ENCODE measurements around the gene SCARF1.

Gene SCARF1

DNA sequence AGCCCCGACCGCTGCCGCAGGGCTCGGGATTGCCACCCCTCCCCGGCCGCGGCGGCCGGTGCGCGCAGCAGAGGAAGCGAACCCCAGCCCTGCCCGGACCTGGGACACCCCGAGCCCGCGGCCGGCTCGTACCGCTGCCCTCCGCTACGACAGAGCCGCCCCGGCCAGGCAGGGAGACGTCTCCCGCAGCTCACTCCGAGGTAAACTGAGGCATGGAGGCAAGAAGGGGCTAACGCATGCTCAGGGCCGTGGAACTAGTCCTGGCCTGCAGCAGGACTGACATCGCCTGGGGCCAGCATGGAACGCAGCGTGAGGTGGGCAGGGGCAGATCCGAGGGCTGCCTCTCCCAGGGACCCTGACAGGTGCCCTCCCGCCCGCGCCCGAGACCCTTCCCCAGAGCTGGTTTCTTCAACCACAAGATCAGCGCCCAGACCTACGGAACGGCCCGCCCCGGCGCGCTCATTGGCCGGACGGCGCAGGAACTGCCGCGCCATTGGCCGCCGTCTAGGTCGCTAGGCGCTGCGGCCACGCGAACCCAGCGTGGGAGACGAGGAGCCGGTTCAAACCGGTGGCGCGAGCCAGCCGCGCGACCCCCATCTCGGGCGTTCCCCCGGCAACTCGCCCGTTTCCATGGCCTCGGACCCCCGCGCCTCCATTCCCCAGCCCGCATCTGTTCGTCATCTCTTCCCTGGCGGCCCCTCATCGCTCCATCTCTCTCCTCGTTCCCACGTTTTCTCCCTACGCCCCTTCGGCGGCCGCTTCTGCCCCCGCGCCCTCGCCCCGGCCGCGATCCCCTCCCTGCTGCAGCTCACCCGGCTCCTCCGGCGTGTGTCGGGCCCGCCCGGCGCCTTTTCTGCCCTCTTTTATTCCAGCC, 17.3 kb downstream of the SCARF1 start, which contains the start of gene SLC43A2:
SLC43A2 (minus strand) TSS at position 853 of the 874 bp plus-strand sequence. CDS start 960 bp downstream, outside the sequence.
- no peak for DNase-seq

DNA sequence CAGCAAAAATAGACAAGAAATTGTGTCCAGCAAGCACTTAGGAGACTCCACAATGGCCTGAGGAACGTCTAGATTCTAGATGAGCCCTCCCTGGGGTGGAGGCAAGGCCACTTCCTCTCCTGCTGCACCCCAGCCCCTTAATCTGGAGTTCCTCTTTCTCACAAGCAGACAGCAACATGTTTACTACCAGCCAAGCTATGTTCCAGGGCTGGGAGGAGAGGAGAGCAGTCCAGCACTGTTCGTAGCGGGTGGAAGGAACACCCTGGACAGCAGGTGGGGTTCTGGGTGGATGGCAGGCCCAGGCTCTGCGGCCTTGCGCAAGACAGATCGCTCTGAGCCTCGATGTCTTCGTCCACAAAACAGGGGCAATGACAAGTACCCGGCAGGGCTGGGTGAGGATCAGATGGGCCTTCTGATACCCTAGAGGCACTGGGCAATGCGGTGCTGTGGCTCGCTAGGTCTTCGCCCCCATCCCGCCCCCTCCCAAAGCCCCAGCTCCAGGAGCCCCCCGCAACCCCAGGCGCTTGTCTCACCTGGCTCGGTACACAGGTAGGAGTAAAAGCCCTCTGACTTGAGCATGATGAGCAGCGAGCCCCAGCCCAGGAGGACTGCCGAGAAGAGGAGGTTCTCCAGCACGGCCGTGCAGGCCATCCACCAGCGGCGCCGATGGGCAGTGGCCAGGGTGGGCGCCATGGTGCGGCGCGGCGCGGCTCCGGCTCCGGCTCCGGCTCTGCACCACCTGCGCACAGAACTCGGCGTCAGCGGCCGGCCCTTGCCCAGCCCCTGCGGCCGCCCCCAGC, 18.1 kb downstream of the SCARF1 start:
- peak; percentile 62 for DNase-seq

DNA sequence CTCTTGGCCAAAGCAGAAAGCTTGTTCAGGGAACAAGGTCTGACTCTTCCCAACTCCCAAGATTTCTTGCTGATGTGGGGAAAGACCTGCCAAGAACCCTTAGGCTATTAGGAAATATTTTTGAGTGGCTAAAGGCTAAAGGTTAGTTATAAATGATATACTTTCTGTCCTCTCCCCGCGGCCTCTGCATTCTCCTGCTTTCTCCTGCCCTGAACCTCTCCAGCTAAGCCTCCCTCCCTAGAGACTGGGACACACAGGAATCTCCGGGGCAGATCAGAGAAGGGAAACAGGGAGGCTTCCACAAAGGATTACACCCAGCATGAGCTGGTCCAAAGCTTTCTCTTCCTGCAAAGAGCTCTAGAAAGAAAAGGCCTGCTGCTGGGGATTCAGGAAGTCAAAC, 19.2 kb downstream of the SCARF1 start:
- DNase-seq = no peak

DNA sequence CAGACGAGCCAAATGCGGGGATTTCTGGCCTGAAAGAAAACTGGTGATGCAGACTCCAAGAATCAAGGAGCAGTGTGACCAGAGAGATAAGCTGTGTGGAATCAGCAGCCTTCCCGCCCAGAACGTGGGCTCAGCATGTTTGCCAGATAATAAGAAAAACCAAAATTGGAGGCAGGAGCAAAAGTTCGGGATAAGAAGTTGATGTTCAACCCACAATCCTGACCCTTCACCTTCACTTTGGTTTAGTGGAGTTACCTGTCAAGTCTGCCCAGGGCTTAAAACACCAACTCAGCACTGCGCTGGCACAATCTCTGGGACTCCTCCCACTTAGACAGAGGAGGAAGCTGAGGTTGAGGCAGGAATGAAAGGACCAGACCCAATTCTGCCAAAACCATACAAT, 20.0 kb downstream of the SCARF1 start:
- no peak for DNase-seq

DNA sequence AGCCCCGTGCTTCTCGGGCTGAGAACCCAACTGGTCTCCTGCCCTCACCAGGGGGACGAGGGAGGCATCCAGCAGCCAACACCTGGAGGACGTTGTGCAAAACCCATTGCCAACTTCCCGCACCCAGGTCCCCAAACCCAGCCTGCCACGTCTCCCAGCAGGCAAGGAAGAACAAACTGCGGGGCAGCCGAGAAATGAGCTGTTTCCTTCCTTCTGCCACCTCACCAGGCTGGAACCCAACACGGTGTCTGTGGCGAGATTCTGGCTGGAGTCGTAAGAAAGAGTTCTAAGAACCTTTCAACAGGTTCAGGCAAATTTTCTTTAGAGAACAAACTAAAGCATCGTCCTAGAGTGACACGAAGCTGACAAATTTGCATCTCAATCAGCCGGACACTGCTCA, 20.5 kb downstream of the SCARF1 start:
- DNase-seq = no peak

DNA sequence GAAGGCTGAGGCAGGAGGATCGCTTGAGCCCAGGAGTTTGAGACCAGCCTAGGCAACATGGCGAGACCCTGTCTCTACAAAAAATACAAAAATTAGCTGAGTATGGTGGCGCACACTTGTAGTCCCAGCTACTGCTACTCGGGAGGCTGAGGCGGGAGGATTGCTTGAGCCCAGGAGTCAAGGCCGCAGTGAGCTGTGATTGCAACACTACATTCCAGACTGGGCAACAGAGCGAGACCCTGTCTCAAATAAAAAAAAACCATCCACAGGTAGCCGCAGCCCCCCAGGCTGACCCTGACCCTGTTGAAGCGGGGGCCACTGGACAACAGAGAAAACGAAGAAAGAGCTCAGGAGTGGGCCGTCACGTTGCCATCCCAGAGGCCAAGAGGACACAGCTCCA, 20.9 kb downstream of the SCARF1 start:
- no peak for DNase-seq

DNA sequence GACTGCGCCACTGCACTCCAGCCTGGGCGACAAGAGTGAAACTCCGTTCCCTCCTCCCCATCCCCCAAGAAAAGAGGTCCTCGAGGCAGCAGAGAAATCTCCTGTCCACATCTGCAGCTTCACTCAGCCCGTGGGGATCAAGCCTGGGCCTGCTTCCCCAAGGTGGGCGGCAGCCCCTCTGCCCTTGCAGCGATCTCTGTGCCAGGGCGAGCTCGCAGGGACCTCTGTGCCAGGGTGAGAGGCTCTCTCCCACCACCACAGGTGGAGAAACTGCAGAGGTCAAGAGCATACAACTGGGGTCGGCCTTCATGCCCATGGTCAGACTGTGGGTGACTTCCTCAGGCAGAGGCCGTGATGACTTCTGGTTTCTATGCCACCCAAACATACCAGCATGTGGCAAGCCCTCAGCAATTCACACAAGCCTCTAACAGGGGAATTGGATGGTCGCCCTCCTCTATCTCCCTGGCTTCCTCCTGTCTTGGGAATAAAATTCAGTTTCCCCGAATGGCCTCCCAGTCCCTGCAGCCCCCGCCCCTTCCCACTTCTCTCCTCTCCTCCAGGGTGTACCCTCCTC, 22.4 kb downstream of the SCARF1 start:
- no peak for DNase-seq

DNA sequence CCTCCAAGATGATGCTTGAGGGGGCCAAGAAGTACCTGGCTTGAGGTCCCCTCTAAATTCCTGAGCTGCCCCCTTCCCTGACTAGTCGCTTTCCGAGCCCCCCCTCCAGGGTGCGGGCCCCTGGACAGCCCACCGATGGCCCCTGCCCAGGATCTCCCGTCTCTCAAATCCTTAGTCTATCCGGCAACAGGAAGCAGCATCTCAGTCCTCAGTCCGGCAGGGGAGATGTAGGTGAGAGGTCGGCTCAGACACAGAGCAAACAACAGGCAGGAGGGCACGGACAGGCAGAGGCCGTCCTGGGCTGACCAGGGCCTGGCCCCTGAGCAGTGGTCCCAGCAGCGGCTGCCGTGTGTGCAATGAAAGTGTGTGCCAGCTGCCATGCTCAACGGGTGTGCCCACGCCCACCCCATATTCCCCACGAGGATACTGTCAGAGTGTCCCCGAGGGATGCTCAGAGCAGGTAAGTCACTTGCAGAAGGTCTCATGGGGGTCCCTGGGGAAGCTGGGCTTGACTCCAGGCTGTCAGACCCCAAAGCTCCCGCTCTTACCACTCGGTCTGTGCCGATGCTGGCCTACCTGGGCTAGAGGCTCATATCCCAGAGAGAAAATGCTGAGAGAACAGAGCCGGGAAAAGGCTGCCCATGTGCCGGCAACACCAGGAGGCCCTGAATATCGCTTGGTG, 24.1 kb downstream of the SCARF1 start:
- DNase-seq = no peak

DNA sequence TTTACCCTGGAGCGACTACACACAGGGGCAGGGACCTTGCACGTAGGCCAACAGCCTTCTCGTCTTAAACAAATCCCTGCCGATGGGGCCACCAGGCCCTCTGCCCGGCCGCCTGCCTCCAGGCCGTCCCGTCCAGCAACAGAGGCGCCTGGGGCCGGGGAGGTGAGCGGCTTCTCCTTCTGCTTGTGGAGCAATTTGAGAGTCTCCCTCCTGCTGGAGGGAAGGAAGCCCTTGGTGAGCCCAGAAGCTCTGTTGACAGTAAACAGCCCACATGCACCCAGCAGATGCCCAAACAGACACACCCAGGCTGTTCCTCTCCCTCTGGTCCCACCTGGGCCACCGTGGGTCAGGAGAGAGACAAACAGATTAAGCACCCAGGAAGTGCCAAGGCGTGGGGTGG, 25.0 kb downstream of the SCARF1 start:
- DNase-seq = no peak

DNA sequence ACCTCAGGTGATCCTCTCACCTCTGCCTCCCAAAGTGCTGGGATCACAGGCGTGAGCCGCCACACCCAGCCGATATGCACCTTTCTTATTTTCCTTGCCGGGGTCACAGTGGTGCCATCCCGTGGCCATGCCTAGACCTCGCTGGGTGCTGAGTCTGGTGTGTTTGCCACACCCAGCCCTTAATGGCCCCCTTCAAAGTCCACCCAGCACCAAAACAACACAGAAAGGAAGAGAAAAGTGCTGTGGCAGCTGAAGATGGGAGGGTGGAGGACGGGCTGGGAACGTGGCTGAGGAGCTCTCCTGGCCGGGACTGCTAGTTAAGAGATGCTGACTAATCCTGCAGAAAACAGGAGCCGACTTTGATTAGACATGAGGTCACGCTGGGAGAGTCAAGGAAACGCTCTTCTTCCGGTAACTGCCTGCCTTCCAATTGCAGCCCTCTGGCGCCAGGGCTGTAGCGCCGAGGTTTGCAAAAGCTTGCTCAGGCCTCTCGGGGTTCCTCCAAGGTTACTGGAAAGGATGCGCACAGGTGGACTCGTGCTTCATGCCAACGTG, 27.8 kb downstream of the SCARF1 start:
- no peak for DNase-seq

DNA sequence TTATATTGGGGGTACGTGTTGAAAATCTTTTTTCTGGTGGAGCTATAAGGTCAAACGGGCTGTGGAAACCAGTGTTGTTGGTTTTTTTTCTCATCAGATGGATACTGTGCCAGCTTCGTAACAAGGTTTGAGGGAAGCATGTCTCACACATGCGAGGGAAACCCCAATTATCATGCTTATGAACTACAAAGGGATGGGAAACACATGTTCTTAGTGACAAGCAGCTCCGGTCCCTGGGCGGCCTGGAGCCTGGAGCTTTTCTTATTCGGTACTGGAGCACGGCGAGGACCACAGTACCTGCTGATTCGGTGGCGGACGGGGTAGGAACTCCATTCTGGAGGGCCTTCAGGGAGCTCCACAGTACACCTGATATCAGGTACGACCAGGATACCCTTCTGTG, 29.4 kb downstream of the SCARF1 start:
- DNase-seq = no peak

DNA sequence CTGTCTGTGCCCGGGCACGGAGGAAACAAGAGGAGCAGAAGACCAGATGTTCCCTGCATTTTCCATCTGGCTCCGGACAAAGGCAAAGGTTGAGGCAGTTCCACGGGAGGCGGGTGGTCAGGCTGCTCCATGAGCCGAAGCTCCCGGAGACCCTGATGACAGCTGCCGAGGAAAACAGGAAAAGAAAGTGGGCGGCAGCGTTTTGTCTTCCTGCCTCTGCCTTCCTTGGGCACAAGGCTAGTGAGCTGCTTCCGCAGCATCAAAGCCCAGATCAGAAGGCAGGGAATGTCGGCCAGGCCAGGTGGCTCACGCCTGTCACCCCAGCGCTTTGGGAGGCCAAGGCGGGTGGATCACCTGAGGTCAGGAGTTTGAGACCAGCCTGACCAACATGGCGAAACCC, 33.1 kb downstream of the SCARF1 start:
- DNase-seq = no peak

DNA sequence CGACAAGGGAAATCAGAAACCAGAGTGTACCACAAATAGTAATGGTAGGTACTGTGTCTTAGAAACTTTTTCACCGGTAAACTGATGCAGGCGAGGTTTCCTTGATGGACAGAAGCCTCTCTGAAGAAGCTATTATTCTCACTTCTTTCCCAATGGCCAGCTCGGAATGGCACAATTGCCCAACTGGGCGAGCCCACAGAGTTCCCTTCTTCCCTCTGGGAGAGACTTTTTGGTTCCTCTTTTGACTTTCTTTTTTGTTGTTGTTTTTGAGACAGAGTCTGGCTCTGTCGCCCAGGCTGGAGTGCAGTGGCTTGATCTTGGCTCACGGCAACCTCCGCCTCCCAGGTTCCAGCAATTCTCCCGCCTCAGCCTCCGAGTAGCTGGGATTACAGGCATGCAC, 33.8 kb downstream of the SCARF1 start:
- DNase-seq = no peak

DNA sequence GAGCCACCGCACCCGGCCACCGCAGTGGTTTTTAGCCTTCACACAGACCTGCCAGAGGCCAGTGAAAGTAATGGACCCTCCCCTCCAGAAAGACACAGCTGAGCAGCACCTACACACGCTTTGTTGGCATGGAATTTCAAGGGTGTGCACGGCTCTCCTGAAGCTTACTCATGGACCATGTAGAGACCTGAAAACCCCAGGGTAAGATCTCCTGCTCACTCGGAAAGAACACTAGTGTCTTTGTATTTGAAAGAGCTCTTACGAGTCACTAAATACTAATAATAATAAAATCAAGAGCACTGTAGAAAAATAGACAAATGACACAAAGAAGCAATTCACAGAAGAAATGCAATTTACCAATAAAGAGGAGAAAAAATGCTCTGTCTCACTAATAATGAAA, 36.9 kb downstream of the SCARF1 start:
- no peak for DNase-seq

DNA sequence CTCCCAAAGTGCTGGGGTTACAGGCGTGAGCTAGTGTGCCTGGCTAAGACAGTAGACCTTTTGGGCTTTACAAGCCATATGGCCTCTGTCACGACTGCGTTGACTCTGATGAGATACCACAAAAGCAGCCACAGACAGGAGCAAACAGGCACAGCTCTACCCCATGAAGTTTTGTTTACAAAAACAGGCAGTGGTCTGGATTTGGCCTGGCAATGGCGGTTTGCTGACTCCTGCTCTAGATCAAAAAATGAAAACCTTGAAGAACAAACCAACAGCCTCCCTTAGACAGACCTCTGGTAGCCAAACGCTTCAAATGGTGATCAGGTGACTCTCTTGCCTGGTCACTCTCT, 37.6 kb downstream of the SCARF1 start:
- no peak for DNase-seq

DNA sequence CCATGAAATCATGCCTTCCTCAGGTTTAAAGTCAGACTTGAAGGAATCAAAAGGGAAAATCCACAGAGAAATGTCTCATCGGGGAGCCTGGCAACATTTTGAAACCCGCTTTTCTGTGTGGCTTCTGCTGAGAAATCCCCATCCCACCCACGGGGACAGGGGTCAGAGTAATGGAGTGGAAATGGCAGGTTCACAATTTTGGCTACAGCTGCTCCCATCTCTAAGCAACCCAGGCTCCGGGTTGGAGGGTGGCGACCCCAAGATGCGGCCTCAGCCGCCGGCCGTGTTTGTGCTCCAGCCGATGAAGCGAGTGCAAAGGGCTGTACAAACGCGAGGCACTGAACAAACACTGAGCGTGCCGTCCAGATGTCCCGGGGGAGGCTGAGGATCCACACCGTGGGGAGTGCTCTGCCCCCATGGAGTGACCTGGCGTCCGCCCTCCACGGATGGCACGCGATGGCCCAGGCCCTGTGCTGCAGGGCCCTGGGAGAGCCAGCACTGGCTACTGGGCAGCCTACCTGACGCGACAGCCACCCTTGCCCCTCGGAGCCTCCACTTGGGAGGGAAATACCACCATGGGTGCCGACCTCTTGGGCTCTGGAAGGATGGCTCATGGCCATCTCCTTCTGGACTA, 39.1 kb downstream of the SCARF1 start:
- DNase-seq = no peak

DNA sequence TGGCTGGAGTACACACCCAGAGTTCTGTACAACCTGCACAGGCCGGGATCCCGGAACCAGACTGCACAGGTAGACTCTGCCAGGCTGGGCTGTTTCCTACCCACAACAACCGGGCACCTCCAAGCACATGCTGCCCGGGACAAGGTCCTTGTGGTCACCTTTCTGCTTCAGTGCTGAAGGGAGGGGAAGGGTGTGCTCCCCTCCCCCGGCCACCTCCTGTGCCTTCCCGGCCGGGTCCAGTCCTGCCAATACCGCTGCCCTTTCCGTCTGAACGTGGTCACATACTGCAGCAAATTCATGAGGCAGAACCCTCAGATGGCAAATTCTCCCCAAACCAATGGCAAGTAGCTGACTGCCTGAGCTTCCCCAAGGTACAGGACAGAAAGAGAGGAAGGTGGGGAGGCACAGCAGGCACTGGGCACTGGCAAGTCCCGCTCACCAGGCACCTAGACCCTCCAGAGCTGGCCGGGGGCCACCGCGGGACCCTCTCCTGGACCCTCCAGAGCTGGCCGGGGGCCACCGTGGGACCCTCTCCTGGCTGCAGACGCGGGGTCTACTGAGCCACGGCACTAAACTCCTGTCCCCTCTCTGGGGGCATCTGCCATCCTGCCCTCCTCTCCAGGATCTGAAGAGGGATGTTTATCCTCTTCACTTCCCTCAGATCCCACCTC, 39.7 kb downstream of the SCARF1 start:
- no peak for DNase-seq

DNA sequence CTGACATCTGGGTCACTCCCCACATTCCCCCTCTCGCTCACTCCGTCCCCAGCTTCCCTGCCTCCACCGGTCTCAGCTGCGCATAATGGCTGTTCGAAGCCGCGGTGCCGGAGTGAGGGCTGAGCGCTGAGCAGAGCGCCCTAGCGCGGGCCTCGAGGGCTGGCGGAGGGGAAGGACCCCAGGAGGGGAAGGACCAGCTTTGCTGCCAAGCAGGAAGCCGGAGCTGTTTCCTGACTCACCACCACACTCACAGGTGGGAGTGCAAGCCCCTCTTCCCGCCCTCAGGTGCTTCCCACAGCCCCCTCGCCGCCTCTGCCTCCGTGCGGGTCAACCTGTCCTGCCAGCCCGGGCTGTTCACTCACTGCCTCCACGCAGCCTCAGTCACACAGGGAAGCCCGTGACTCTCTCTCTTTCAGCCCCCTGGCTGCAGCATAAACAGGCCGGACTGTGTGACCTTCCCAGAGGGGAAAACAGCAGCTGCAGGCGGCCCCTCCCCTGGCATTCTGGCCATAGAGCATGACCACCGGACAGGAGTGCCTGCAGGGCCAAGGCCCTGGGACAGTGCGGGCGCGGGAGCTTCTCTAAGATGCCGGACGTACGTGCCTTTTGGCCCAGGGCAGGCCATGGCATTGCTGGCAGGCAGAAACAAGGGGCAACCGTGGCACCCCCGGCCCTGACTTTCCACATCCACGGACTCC, 40.6 kb downstream of the SCARF1 start:
- no peak for DNase-seq

DNA sequence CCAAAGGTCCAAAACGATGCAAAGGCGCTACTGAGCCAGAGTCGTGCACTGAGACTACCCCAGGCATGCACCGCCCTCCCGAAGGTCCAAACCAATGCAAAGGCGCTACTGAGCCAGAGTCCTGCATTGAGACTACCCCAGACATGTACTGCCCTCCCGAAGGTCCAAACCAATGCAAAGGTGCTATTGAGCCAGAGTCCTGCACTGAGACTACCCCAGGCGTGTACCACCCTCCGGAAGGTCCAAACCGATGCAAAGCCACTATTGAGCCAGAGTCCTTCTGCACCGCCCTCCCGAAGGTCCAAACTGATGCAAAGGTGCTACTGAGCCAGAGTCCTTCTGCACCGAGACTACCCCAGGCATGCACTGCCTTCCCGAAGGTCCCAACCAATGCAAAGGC, 44.0 kb downstream of the SCARF1 start:
- DNase-seq = no peak

DNA sequence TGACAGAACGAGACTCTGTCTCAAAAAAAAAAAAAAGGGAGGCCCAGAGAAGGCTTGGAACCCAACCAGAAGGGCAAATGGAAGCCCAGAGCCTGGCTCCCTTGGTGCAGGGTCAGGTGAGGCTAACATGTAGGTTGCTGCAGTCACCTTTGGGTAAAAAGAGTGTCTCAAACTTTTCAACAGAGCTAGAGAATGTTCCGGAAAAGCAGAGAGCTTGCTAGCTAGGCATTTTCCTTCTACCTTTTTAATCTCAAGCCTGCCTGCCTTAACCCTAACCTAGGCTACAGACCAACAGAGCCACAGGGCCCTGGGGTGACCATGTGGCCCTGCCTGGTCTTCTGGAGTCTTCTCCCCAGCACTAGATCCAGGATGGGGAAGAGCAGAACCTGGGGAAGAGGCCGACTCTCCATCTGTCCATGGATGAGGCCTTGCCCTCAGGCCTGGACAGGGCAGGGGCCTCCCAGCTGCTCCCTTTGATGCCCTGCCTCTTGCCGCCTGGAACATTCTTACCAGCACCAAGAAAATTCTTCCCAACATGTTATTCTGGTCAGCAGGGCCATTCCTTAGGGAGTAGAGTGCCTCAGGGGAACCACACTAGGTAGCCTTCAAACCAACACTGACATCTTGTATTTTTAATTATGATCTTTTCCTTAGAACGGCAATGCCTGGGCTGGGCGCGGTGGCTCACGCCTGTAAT, 47.0 kb downstream of the SCARF1 start:
- DNase-seq = no peak
